Mesenchymal stem cell (in vitro differentiated cells and primary cell): Measurements from ENCODE around the gene TIMP2.

Source experiments
- DNase-seq: peaks from one replicate; pipeline ENCODE4 v3.0.0-alpha.2; 2013
- H2AFZ ChIP-seq: one replicate; pipeline ENCODE4 v1.6.1; 2013; ENCODE audit warnings: low read depth, mild to moderate bottlenecking, control low read depth, inconsistent platforms, low read length, moderate library complexity
- H2AK5ac ChIP-seq: 2 replicates; pipeline ENCODE4 v1.6.1; 2013; ENCODE audit warnings: low read length, moderate library complexity, mild to moderate bottlenecking, inconsistent platforms; ENCODE audit not compliant: severe bottlenecking
- H2BK120ac ChIP-seq: one replicate; pipeline ENCODE4 v1.6.1; 2013; ENCODE audit warnings: low read depth, mild to moderate bottlenecking, inconsistent platforms, low read length, moderate library complexity
- H2BK12ac ChIP-seq, 2 experiments: one replicate each; pipeline ENCODE4 v1.6.1; 2013; ENCODE audit warnings: inconsistent platforms in 2 of 2, low read length in 2 of 2, mild to moderate bottlenecking in 2 of 2, moderate library complexity in 2 of 2, control low read depth in 1 of 2
- H2BK15ac ChIP-seq: one replicate; pipeline ENCODE4 v1.6.1; 2013; ENCODE audit warnings: mild to moderate bottlenecking, low read depth, inconsistent platforms; ENCODE audit not compliant: poor library complexity, severe bottlenecking
- H2BK5ac ChIP-seq: 2 replicates; pipeline ENCODE4 v1.6.1; 2013; ENCODE audit warnings: low read depth, mild to moderate bottlenecking, low read length, control low read depth, inconsistent platforms; ENCODE audit not compliant: poor library complexity, severe bottlenecking
- H3K14ac ChIP-seq, 2 experiments: one replicate each; pipeline ENCODE4 v1.6.1; 2013; ENCODE audit warnings: inconsistent platforms in 2 of 2, low read length in 2 of 2, control low read depth in 1 of 2, mild to moderate bottlenecking in 1 of 2, moderate library complexity in 1 of 2
- H3K18ac ChIP-seq, 2 experiments: one replicate each; pipeline ENCODE4 v1.6.1; 2013; ENCODE audit warnings: inconsistent platforms in 2 of 2, low read length in 2 of 2, control low read depth in 1 of 2, low read depth in 1 of 2, mild to moderate bottlenecking in 1 of 2
- H3K23ac ChIP-seq, 2 experiments: one replicate each; pipeline ENCODE4 v1.6.1; 2013; ENCODE audit warnings: inconsistent platforms in 2 of 2, low read length in 2 of 2, mild to moderate bottlenecking in 2 of 2, moderate library complexity in 2 of 2, control low read depth in 1 of 2
- H3K27ac ChIP-seq: 2 replicates; pipeline ENCODE4 v1.5.1; 2013; ENCODE audit warnings: mild to moderate bottlenecking, moderate library complexity, low read length, control low read depth, inconsistent platforms; ENCODE audit not compliant: poor library complexity, severe bottlenecking
- H3K27me3 ChIP-seq, 2 experiments: 2 replicates each; pipeline versions ENCODE4 v1.6.1 to v1.7.0; 2013; ENCODE audit warnings: low read length in 2 of 2, mild to moderate bottlenecking in 2 of 2, moderate library complexity in 2 of 2, control low read depth in 1 of 2, inconsistent platforms in 1 of 2; ENCODE audit not compliant: control insufficient read depth in 1 of 2, insufficient read depth in 1 of 2
- H3K36me3 ChIP-seq, 2 experiments: 2 replicates each; pipeline versions ENCODE4 v1.6.1 to v1.7.0; 2013; ENCODE audit warnings: low read length in 2 of 2, control low read depth in 1 of 2, inconsistent platforms in 1 of 2, low read depth in 1 of 2, mild to moderate bottlenecking in 1 of 2; ENCODE audit not compliant: insufficient read depth in 2 of 2, control insufficient read depth in 1 of 2
- H3K4ac ChIP-seq, 2 experiments: one replicate each; pipeline ENCODE4 v1.6.1; 2013; ENCODE audit warnings: inconsistent platforms in 2 of 2, low read length in 2 of 2, mild to moderate bottlenecking in 2 of 2, moderate library complexity in 2 of 2, control low read depth in 1 of 2, low read depth in 1 of 2
- H3K4me1 ChIP-seq: 2 replicates; pipeline ENCODE4 v1.6.1; 2013; ENCODE audit warnings: low read depth, low read length, control low read depth; ENCODE audit not compliant: control insufficient read depth, insufficient read depth
- H3K4me2 ChIP-seq: 2 replicates; pipeline ENCODE4 v1.6.1; 2013; ENCODE audit warnings: low read length, mild to moderate bottlenecking, inconsistent platforms; ENCODE audit not compliant: poor library complexity, severe bottlenecking
- H3K4me3 ChIP-seq, 2 experiments: 2 replicates each; pipeline versions ENCODE4 v1.5.1 to v1.7.0; 2013; ENCODE audit warnings: low read length in 2 of 2, mild to moderate bottlenecking in 2 of 2, control low read depth in 1 of 2, low read depth in 1 of 2; ENCODE audit not compliant: insufficient read depth in 1 of 2
- H3K79me1 ChIP-seq: replicated peaks from 2 replicates; pipeline ENCODE4 v1.6.1; 2013; ENCODE audit warnings: mild to moderate bottlenecking, control low read depth, low read length, inconsistent platforms; ENCODE audit not compliant: poor library complexity, severe bottlenecking
- H3K9ac ChIP-seq: 2 replicates; pipeline ENCODE4 v1.7.0; 2013; ENCODE audit warnings: mild to moderate bottlenecking, low read length, moderate library complexity
- H3K9me3 ChIP-seq: 2 replicates; pipeline ENCODE4 v1.7.0; 2013; ENCODE audit warnings: mild to moderate bottlenecking, low read length; ENCODE audit not compliant: control insufficient read depth
- H4K8ac ChIP-seq: one replicate; pipeline ENCODE4 v1.6.1; 2013; ENCODE audit warnings: inconsistent platforms, mild to moderate bottlenecking, low read length, moderate library complexity
- H4K91ac ChIP-seq: one replicate; pipeline ENCODE4 v1.6.1; 2013; ENCODE audit warnings: mild to moderate bottlenecking, low read length, inconsistent platforms
- WGBS: methylation state at CpG from one replicate; pipeline ENCODE4 v1.1.7; 2013; ENCODE audit warnings: mixed read lengths; 5-methylcytosine and 5-hydroxymethylcytosine counted together

Gene TIMP2

GRCh38 chr17:78861229-78861628 lies 64.0 kb downstream of the TIMP2 start:
- Histone ChIP-seq H3K23ac (no peak overlapping the region), H3K14ac (no peak overlapping the region), H3K4me2 (no peak overlapping the region), H2AK5ac (peak overlapping the region; percentile 8), H2BK12ac (peak overlapping the region in 1 of 2 experiments; percentile 99), H2BK5ac (peak overlapping the region; percentile 71), H3K9me3 (no peaks in the 10 kb centered on the region), H3K4me1 (peaks cover 10% of the 10 kb centered on the region), H2AFZ (no peak overlapping the region), H3K27me3 (no peaks in the 10 kb centered on the region), H3K4me3 (peak overlapping the region in 1 of 2 experiments; percentile 4), H4K8ac (no peak overlapping the region), H3K4ac (peak overlapping the region in 1 of 2 experiments; percentile 81), H2BK120ac (peak overlapping the region; percentile 62), H4K91ac (no peak overlapping the region), H3K79me1 (peaks cover 9% of the 10 kb centered on the region), H3K27ac (peak overlapping the region; percentile 98), H3K36me3 (peaks cover 23 to 62% of the 10 kb centered on the region in 2 experiments), H3K18ac (peak overlapping the region in 1 of 2 experiments; percentile 76), H3K9ac (peak overlapping the region; percentile 83), H2BK15ac (no peak overlapping the region)
- no peak for DNase-seq
- 93% methylated on average over 4 of the region's 4 CpGs for WGBS

GRCh38 chr17:78859051-78859450 lies 66.1 kb downstream of the TIMP2 start:
- no peak for DNase-seq
- H3K4me1 ChIP-seq = peaks cover 7% of the 10 kb centered on the region
- peaks cover 9% of the 10 kb centered on the region for H3K79me1 ChIP-seq
- H3K9me3 ChIP-seq = no peaks in the 10 kb centered on the region
- no peak overlapping the region for H3K14ac ChIP-seq
- no peak overlapping the region for H3K23ac ChIP-seq
- no peak overlapping the region for H3K18ac ChIP-seq
- H3K4me2 ChIP-seq = no peak overlapping the region
- WGBS = 99% methylated on average over 4 of the region's 4 CpGs
- H3K4ac ChIP-seq = no peak overlapping the region
- H2BK15ac ChIP-seq = no peak overlapping the region
- H4K8ac ChIP-seq = peak overlapping the region; percentile 12
- no peaks in the 10 kb centered on the region for H3K27me3 ChIP-seq
- no peak overlapping the region for H2BK5ac ChIP-seq
- H2BK12ac ChIP-seq = no peak overlapping the region
- H2AFZ ChIP-seq = no peak overlapping the region
- H2BK120ac ChIP-seq = no peak overlapping the region
- H4K91ac ChIP-seq = no peak overlapping the region
- peaks cover 41 to 74% of the 10 kb centered on the region in 2 experiments for H3K36me3 ChIP-seq
- no peak overlapping the region for H2AK5ac ChIP-seq
- H3K9ac ChIP-seq = no peak overlapping the region
- H3K27ac ChIP-seq = no peak overlapping the region
- H3K4me3 ChIP-seq = no peak overlapping the region

GRCh38 chr17:78857266-78857665 lies 67.9 kb downstream of the TIMP2 start:
- no peak for DNase-seq
- H3K36me3 ChIP-seq = peaks cover 46 to 80% of the 10 kb centered on the region in 2 experiments
- no peak overlapping the region for H2AK5ac ChIP-seq
- H2AFZ ChIP-seq = no peak overlapping the region
- H2BK5ac ChIP-seq = no peak overlapping the region
- H3K9me3 ChIP-seq = no peaks in the 10 kb centered on the region
- no peak overlapping the region for H2BK15ac ChIP-seq
- H3K79me1 ChIP-seq = peaks cover 9% of the 10 kb centered on the region
- no peak overlapping the region for H3K4me3 ChIP-seq
- no peak overlapping the region for H2BK120ac ChIP-seq
- H3K23ac ChIP-seq = no peak overlapping the region
- no peak overlapping the region for H3K27ac ChIP-seq
- no peak overlapping the region for H3K9ac ChIP-seq
- H3K18ac ChIP-seq = no peak overlapping the region
- H3K4me1 ChIP-seq = peaks cover 7% of the 10 kb centered on the region
- no peaks in the 10 kb centered on the region for H3K27me3 ChIP-seq
- no peak overlapping the region for H3K4ac ChIP-seq
- WGBS = 92% methylated on average over 14 of the region's 14 CpGs
- no peak overlapping the region for H3K4me2 ChIP-seq
- no peak overlapping the region for H4K91ac ChIP-seq
- no peak overlapping the region for H4K8ac ChIP-seq
- H2BK12ac ChIP-seq = no peak overlapping the region
- H3K14ac ChIP-seq = no peak overlapping the region

GRCh38 chr17:78855561-78856165 lies 69.5 kb downstream of the TIMP2 start:
- no peak overlapping the region for H3K9ac ChIP-seq
- no peak overlapping the region for H4K8ac ChIP-seq
- H3K14ac ChIP-seq = no peak overlapping the region
- H4K91ac ChIP-seq = peak overlapping the region; percentile 1
- H3K18ac ChIP-seq = no peak overlapping the region
- H3K4ac ChIP-seq = no peak overlapping the region
- H2BK5ac ChIP-seq = no peak overlapping the region
- H2AK5ac ChIP-seq = no peak overlapping the region
- no peak overlapping the region for H3K27ac ChIP-seq
- 98% methylated on average over 25 of the region's 25 CpGs for WGBS
- H2AFZ ChIP-seq = no peak overlapping the region
- peaks cover 9% of the 10 kb centered on the region for H3K79me1 ChIP-seq
- no peak for DNase-seq
- no peak overlapping the region for H2BK12ac ChIP-seq
- H3K4me2 ChIP-seq = no peak overlapping the region
- H2BK15ac ChIP-seq = no peak overlapping the region
- no peak overlapping the region for H2BK120ac ChIP-seq
- H3K4me1 ChIP-seq = peaks cover 3% of the 10 kb centered on the region
- no peak overlapping the region for H3K23ac ChIP-seq
- peaks cover 50 to 83% of the 10 kb centered on the region in 2 experiments for H3K36me3 ChIP-seq
- H3K27me3 ChIP-seq = no peaks in the 10 kb centered on the region
- no peaks in the 10 kb centered on the region for H3K9me3 ChIP-seq
- H3K4me3 ChIP-seq = no peak overlapping the region
